B cell (primary cell): ENCODE measurements around the gene PAIP2. TPM values are rescaled to one million over a fixed set of nuclear protein-coding genes. Genes with fewer than 3 reads are reported as not detected.

Experiments used
- ATAC-seq: fragments of 200-7000 bp; cut with Tn5 transposase; one replicate; pipeline ENCODE4 v1.10.0; 2021; ENCODE audit warnings: low read depth, mild to moderate bottlenecking, moderate number of reproducible peaks, moderate library complexity
- CTCF ChIA-PET: fragments of 350-600 bp; sonication (Branson Sonifier 250); formaldehyde crosslinking; loops from one replicate; lab custom pipeline; 2021; ENCODE audit warnings: antibody characterized with exemption, inconsistent platforms; lab: Charles Lee
- POLR2A ChIA-PET: fragments of 350-600 bp; sonication (Branson Sonifier 250); formaldehyde crosslinking; loops from one replicate; lab custom pipeline; 2021; ENCODE audit warnings: antibody characterized with exemption; lab: Charles Lee
- DNase-seq: peaks from one replicate; pipeline ENCODE4 v3.0.0; 2013
- H2AFZ ChIP-seq: 2 replicates; pipeline ENCODE4 v1.6.1; 2012; ENCODE audit warnings: mild to moderate bottlenecking, low read depth, low read length; ENCODE audit not compliant: insufficient read depth, poor library complexity, severe bottlenecking
- H3K27ac ChIP-seq, 2 donors: 1 replicate in 1 of 2; 2 replicates in 1 of 2; pipeline ENCODE4 v1.5.1; 2012 to 2013; ENCODE audit warnings: low read length in 2 of 2, mild to moderate bottlenecking in 2 of 2, moderate library complexity in 1 of 2
- H3K27me3 ChIP-seq, 4 experiments: fragments of 200-600 bp in 1 of 4; sonication (generic) in 1 of 4; replicated peaks in 1 of 4; 1 replicate in 2 of 4; 2 replicates in 2 of 4; pipeline versions ENCODE4 v1.6.1 to v1.7.0; 2013 to 2016; ENCODE audit warnings: low read length in 3 of 4, mild to moderate bottlenecking in 2 of 4, mixed read lengths in 1 of 4, moderate library complexity in 1 of 4; ENCODE audit not compliant: insufficient read depth in 4 of 4, control insufficient read depth in 3 of 4; ENCODE audit errors: control extremely low read depth in 1 of 4
- H3K36me3 ChIP-seq, 2 experiments: replicated peaks in 1 of 2; 1 replicate in 1 of 2; 2 replicates in 1 of 2; pipeline versions ENCODE4 v1.6.1 to v1.7.1; 2013; ENCODE audit warnings: low read length in 1 of 2; ENCODE audit not compliant: insufficient read depth in 2 of 2, control insufficient read depth in 1 of 2; ENCODE audit errors: control extremely low read depth in 1 of 2, extremely low read depth in 1 of 2
- H3K4me1 ChIP-seq, 2 donors: fragments of 200-600 bp in 1 of 2; sonication (generic) in 1 of 2; 1 replicate in 1 of 2; 2 replicates in 1 of 2; pipeline versions ENCODE4 v1.5.1 to v1.6.1; 2013 to 2017; ENCODE audit warnings: low read length in 2 of 2; ENCODE audit not compliant: control insufficient read depth in 2 of 2, insufficient read depth in 2 of 2
- H3K4me2 ChIP-seq: replicated peaks from 2 replicates; pipeline ENCODE3; 2012; ENCODE audit warnings: mild to moderate bottlenecking, low read depth, low read length; ENCODE audit not compliant: poor library complexity, severe bottlenecking
- H3K4me3 ChIP-seq, 5 experiments: fragments of 200-600 bp in 1 of 5; sonication (generic) in 1 of 5; 1 replicate in 3 of 5; 2 replicates in 2 of 5; pipeline versions ENCODE4 v1.5.1 to v1.7.0; 2011 to 2016; ENCODE audit warnings: low read length in 4 of 5, mild to moderate bottlenecking in 4 of 5, low read depth in 2 of 5, control low read depth in 1 of 5, moderate library complexity in 1 of 5; ENCODE audit not compliant: insufficient read depth in 1 of 5; ENCODE audit errors: control extremely low read depth in 1 of 5, extremely low read depth in 1 of 5
- H3K79me2 ChIP-seq: fragments of 200-600 bp; sonication (generic); one replicate; pipeline ENCODE4 v1.6.0; 2016; ENCODE audit warnings: low read length; ENCODE audit not compliant: control insufficient read depth, insufficient read depth
- H3K9ac ChIP-seq: fragments of 200-600 bp; sonication (generic); 2 replicates; pipeline ENCODE4 v1.6.1; 2017; ENCODE audit warnings: mild to moderate bottlenecking, low read length, moderate library complexity
- H3K9me3 ChIP-seq, 3 donors: one replicate each; pipeline versions ENCODE4 v1.6.1 to v1.7.1; 2013; ENCODE audit warnings: low read length in 2 of 3; ENCODE audit not compliant: control insufficient read depth in 2 of 3, insufficient read depth in 1 of 3; ENCODE audit errors: control extremely low read depth in 1 of 3
- H4K20me1 ChIP-seq: 2 replicates; pipeline ENCODE4 v1.6.0; 2012; ENCODE audit warnings: mild to moderate bottlenecking, low read length; ENCODE audit not compliant: insufficient read depth, control insufficient read depth, poor library complexity, severe bottlenecking
- H3K27ac Mint-ChIP-seq: one replicate; pipeline ENCODE4 v1.8.0; 2021; ENCODE audit warnings: mixed read lengths
- H3K27me3 Mint-ChIP-seq: one replicate; pipeline ENCODE4 v1.8.0; 2021; ENCODE audit warnings: mixed read lengths
- H3K4me1 Mint-ChIP-seq: one replicate; pipeline ENCODE4 v1.8.0; 2021; ENCODE audit warnings: mixed read lengths
- H3K4me3 Mint-ChIP-seq: one replicate; pipeline ENCODE4 v1.8.0; 2021; ENCODE audit warnings: mixed read lengths
- H3K9me3 Mint-ChIP-seq: one replicate; pipeline ENCODE4 v1.8.0; 2022; ENCODE audit warnings: mixed read lengths; ENCODE audit not compliant: insufficient read depth
- CTCF ChIP-seq: fragments of 200-600 bp; IDR thresholded peaks from one replicate; pipeline ENCODE4 v1.8.0; 2022; ENCODE audit warnings: antibody characterized with exemption, mild to moderate bottlenecking
- EZH2 ChIP-seq: IDR thresholded peaks from 2 replicates; pipeline ENCODE4 v1.6.1; 2012; ENCODE audit warnings: borderline replicate concordance, low read depth, mild to moderate bottlenecking, moderate library complexity, low read length; ENCODE audit not compliant: insufficient read depth, poor library complexity, severe bottlenecking
- WGBS: methylation state at CpG from one replicate; pipeline ENCODE4 v1.1.5; 2013; ENCODE audit warnings: missing lambda C conversion rate; ENCODE audit not compliant: insufficient coverage; 5-methylcytosine and 5-hydroxymethylcytosine counted together
- intact Hi-C: fragments of 100-400 bp; cut with micrococcal nuclease; formaldehyde crosslinking; loops from one replicate; pipeline ENCODE4 v1.10.0; 2022
- polyA plus RNA-seq: library from polyadenylated mRNA; depleted of rRNA; stranded (reverse); fragments of >200 nt; gene quantifications from 2 replicates; pipeline ENCODE4 v1.2.3, GENCODE V29; 2012
- total RNA-seq, 2 donors: library from RNA; stranded (reverse); fragments of 120-200 nt in 1 of 2; gene quantifications; 1 replicate in 1 of 2; 2 replicates in 1 of 2; pipeline versions ENCODE4 v1.2.3 to v1.2.4, GENCODE V29; 2013 to 2022

The PAIP2 gene
- total and polyA plus RNA-seq, 2 donors (not counting 1 experiment from before 2014, with no cell fraction given), result 38.5 to 121 TPM

GRCh38 chr5:139341187-139341688 is 416 bp upstream of the PAIP2 start:
- ATAC-seq (no peak), DNase-seq (no peak)
- H3K79me2 ChIP-seq, result peaks cover 52% of the 10 kb centered on the region
- peak overlapping the region; percentile 100 for H3K4me3 Mint-ChIP-seq
- H3K27me3 Mint-ChIP-seq, result no peaks in the 10 kb centered on the region
- peak overlapping the region; percentile 100 for H3K27ac Mint-ChIP-seq
- H3K4me1 ChIP-seq, result peaks cover 28 to 29% of the 10 kb centered on the region in 2 donors
- H3K9me3 ChIP-seq, result no peaks in the 10 kb centered on the region
- no peaks in the 10 kb centered on the region for H3K27me3 ChIP-seq
- ChIA-PET CTCF (interaction anchor here (0.8 to 2.7 kb wide), 17 partner anchors 8 to 142 kb away, joined by 3 to 39 read pairs (median 6); partner anchors contain the start of genes MATR3, MZB1, PROB1 and SPATA24), POLR2A (interaction anchor here (0.5 to 3.0 kb wide), 10 partner anchors 9 to 798 kb away, joined by 3 to 70 read pairs (median 4); partner anchors contain the start of genes DNAJC18, ETF1, MATR3 and MZB1)
- peak overlapping the region; percentile 79 for H3K4me2 ChIP-seq
- TF ChIP-seq CTCF (no peak), EZH2 (no peak)
- peak overlapping the region; percentile 94 for H3K9ac ChIP-seq
- WGBS, result 2% methylated on average over 16 of the region's 17 CpGs
- H4K20me1 ChIP-seq, result peaks cover 43% of the 10 kb centered on the region
- H3K36me3 ChIP-seq, result peaks cover 2 to 6% of the 10 kb centered on the region in 2 experiments
- H3K4me3 ChIP-seq, result peak overlapping the region; percentile 63 to 99 (median 98)
- H2AFZ ChIP-seq, result peak overlapping the region; percentile 61
- H3K9me3 Mint-ChIP-seq, result no peaks in the 10 kb centered on the region
- H3K4me1 Mint-ChIP-seq, result peaks cover 45% of the 10 kb centered on the region
- H3K27ac ChIP-seq, result peak overlapping the region in 1 of 2 donors; percentile 91
- intact Hi-C loops, result loop anchor here (1.0 to 10.0 kb wide), 5 partner anchors 48 to 174 kb away; partner anchors contain the start of genes MATR3 and SPATA24

DNA sequence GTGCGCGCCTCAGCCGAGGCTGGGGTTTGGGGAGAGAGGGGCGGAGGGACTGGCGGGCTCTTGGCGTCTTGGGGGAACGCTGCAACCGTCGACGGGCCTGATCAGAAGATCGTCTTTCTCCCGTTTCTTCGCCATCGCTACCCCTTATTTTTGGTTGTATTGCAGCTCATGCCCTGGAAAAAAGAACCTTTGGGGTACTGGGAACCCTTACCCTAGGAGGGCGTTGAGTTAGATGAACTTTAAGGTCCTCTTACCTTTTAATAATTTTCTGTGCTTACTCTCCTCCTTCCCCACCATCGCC is 719 bp downstream of the PAIP2 start:
- DNase-seq, result no peak

More for the DNA sequence above, 719 bp downstream of the PAIP2 start:
- Histone ChIP-seq H3K4me2 (peak overlapping the region; percentile 79), H3K9ac (peak overlapping the region; percentile 94), H3K4me1 (peaks cover 29 to 32% of the 10 kb centered on the region in 2 donors), H3K27me3 (no peaks in the 10 kb centered on the region), H3K36me3 (peaks cover 2 to 6% of the 10 kb centered on the region in 2 experiments), H3K9me3 (no peaks in the 10 kb centered on the region), H3K4me3 (peak overlapping the region; percentile 63 to 99 (median 98)), H2AFZ (peak overlapping the region; percentile 61), H3K79me2 (peaks cover 63% of the 10 kb centered on the region), H3K27ac (peak overlapping the region; percentile 91 to 96), H4K20me1 (peaks cover 55% of the 10 kb centered on the region)
- H3K27ac Mint-ChIP-seq, result peak overlapping the region; percentile 100
- H3K4me3 Mint-ChIP-seq, result peak overlapping the region; percentile 100
- intact Hi-C loops, result loop anchor here (1.0 to 10.0 kb wide), 2 partner anchors 144 to 172 kb away; partner anchors contain the start of gene SIL1
- CTCF ChIA-PET, result interaction anchor here (0.9 to 2.7 kb wide), 16 partner anchors 11 to 143 kb away, joined by 3 to 39 read pairs (median 6); partner anchors contain the start of genes DNAJC18, MATR3, MZB1 and PROB1
- H3K27me3 Mint-ChIP-seq, result no peaks in the 10 kb centered on the region
- no peak for TF ChIP-seq CTCF
- no peak for TF ChIP-seq EZH2
- peaks cover 52% of the 10 kb centered on the region for H3K4me1 Mint-ChIP-seq
- 0% methylated on average over 6 of the region's 16 CpGs for WGBS
- ATAC-seq, result no peak
- H3K9me3 Mint-ChIP-seq, result no peaks in the 10 kb centered on the region
- POLR2A ChIA-PET, result interaction anchor here (0.7 to 3.0 kb wide), 10 partner anchors 27 to 799 kb away, joined by 3 to 70 read pairs (median 4); partner anchors contain the start of genes ETF1, MATR3, MZB1 and SPATA24
